ENCODE results near the gene SAMD4B. TPM values are rescaled to one million over a fixed set of nuclear protein-coding genes. Genes with fewer than 3 reads are reported as not detected.

The SAMD4B gene
- total and polyA plus RNA-seq, 10 of the 15 experiments (the other 5 are each of a cell fraction or from before 2014, with no cell fraction given), result 2.4 to 43.3 (median 23.9) TPM

GRCh38 chr19:39409208-39410016, 67.2 kb downstream of the SAMD4B start (continued):
- TF ChIP-seq REST (IDR thresholded peaks at IDR 0.05; ENCODE audit: low read depth, low read length) (no peak), ZNF274 (IDR thresholded peaks at IDR 0.05; ENCODE audit: insufficient read depth, insufficient read length) (no peak), EP300 (IDR thresholded peaks at IDR 0.05; ENCODE audit: borderline replicate concordance in 1 of 2, control insufficient read depth in 1 of 2, low read depth in 2 of 2, low read length in 2 of 2) (no peak), BACH1 (IDR thresholded peaks at IDR 0.05; ENCODE audit: borderline replicate concordance) (peak; percentile 97), SUZ12 (IDR thresholded peaks at IDR 0.05; ENCODE audit: unreplicated experiment) (no peak), CEBPZ (IDR thresholded peaks at IDR 0.05; ENCODE audit: low read depth, low read length) (no peak), ETV6 (conservative IDR thresholded peaks at IDR 0.05 in 1 of 2, IDR thresholded peaks at IDR 0.05 in 1 of 2; ENCODE audit: borderline replicate concordance in 1 of 2, low read depth in 1 of 2) (no peak), POLR2A (IDR thresholded peaks at IDR 0.05; ENCODE audit: low read depth, low read length) (peak; percentile 77), BCL3 (IDR thresholded peaks at IDR 0.05; ENCODE audit: borderline replicate concordance, insufficient read depth, low read depth, low read length, poor library complexity, severe bottlenecking) (peak; percentile 62), MYB (IDR thresholded peaks at IDR 0.05; ENCODE audit: borderline replicate concordance, low read depth, low read length) (peak; percentile 55; the same call in 1 of the 2 replicates), JUND (IDR thresholded peaks at IDR 0.05; ENCODE audit: low read depth, low read length) (peak; percentile 77), RAD21 (IDR thresholded peaks at IDR 0.05; ENCODE audit: insufficient read depth, low read depth, low read length) (no peak), IKZF2 (IDR thresholded peaks at IDR 0.05) (0 out of 4 replicates have a peak, but pooled peaks of 1 of the 2 experiments have one; percentile 60), SPI1 (IDR thresholded peaks at IDR 0.05; ENCODE audit: borderline replicate concordance, insufficient read depth, low read depth, low read length) (no peak), YBX1 (IDR thresholded peaks at IDR 0.05) (no peak), KDM1A (IDR thresholded peaks at IDR 0.05; ENCODE audit: borderline replicate concordance) (no peak), PKNOX1 (IDR thresholded peaks at IDR 0.05) (no peak), LARP7 (IDR thresholded peaks at IDR 0.05) (no peak), ASH2L (IDR thresholded peaks at IDR 0.05; ENCODE audit: borderline replicate concordance, low read depth) (no peak), NFYA (IDR thresholded peaks at IDR 0.05; ENCODE audit: borderline replicate concordance, low read depth, low read length) (no peak)
